Lung (tissue), 12 donors: ENCODE data around the gene NDFIP1. TPM values are rescaled to one million over a fixed set of nuclear protein-coding genes. Genes with fewer than 3 reads are reported as not detected.

Experiments used
- ATAC-seq: fragments of 200-7000 bp; cut with Tn5 transposase; one replicate; pipeline ENCODE4 v1.9.1; 2020; ENCODE audit warnings: moderate number of reproducible peaks; ENCODE audit not compliant: insufficient read depth, low FRiP score
- DNase-seq, 3 donors: peaks; one replicate each; pipeline ENCODE4 v3.0.0-alpha.2; 2013 to 2017
- H3K27ac ChIP-seq, 2 donors: one replicate each; pipeline ENCODE4 v1.5.1; 2013; ENCODE audit warnings: mild to moderate bottlenecking in 2 of 2, moderate library complexity in 2 of 2, control low read depth in 1 of 2, inconsistent platforms in 1 of 2, low read depth in 1 of 2, low read length in 1 of 2
- H3K27me3 ChIP-seq, 3 donors: one replicate each; pipeline ENCODE4 v1.5.1; 2013; ENCODE audit warnings: low read length in 2 of 3; ENCODE audit not compliant: control insufficient read depth in 3 of 3, insufficient read depth in 3 of 3
- H3K36me3 ChIP-seq, 4 donors: one replicate each; pipeline ENCODE4 v1.5.1; 2013; ENCODE audit warnings: low read length in 4 of 4, mild to moderate bottlenecking in 1 of 4, moderate library complexity in 1 of 4; ENCODE audit not compliant: control insufficient read depth in 4 of 4, insufficient read depth in 4 of 4
- H3K4me1 ChIP-seq, 5 donors: one replicate each; pipeline ENCODE4 v1.5.1; 2013; ENCODE audit warnings: low read length in 5 of 5, mild to moderate bottlenecking in 2 of 5, moderate library complexity in 1 of 5; ENCODE audit not compliant: control insufficient read depth in 5 of 5, insufficient read depth in 5 of 5
- H3K4me3 ChIP-seq: one replicate; pipeline ENCODE4 v1.5.1; 2013; ENCODE audit warnings: mild to moderate bottlenecking, control low read depth, moderate library complexity
- H3K9ac ChIP-seq, 2 donors: one replicate each; pipeline ENCODE4 v1.5.1; 2013; ENCODE audit warnings: low read length in 2 of 2, control low read depth in 1 of 2; ENCODE audit not compliant: insufficient read depth in 1 of 2
- H3K9me3 ChIP-seq, 4 donors: one replicate each; pipeline ENCODE4 v1.5.1; 2013; ENCODE audit warnings: low read length in 3 of 4, mild to moderate bottlenecking in 1 of 4, moderate library complexity in 1 of 4; ENCODE audit not compliant: control insufficient read depth in 4 of 4, insufficient read depth in 3 of 4
- CTCF ChIP-seq: IDR thresholded peaks from 2 replicates; pipeline ENCODE4 v1.5.1; 2012; ENCODE audit warnings: mild to moderate bottlenecking; ENCODE audit errors: control extremely low read depth, extremely low read depth
- WGBS, 2 donors: extraction: QIAGEN DNeasy Blood & Tissue Kit; methylation state at CpG; one replicate each; pipeline ENCODE4 v1.1.7; 2013; 5-methylcytosine and 5-hydroxymethylcytosine counted together
- polyA plus RNA-seq, 2 donors: library from polyadenylated mRNA; stranded (reverse); fragments of 200-250 nt; gene quantifications; one replicate each; pipeline ENCODE4 v1.2.1, GENCODE V29; 2013
- total RNA-seq, 2 donors: library from RNA; depleted of rRNA in 1 of 2; stranded (reverse); fragments of >200 nt in 1 of 2; gene quantifications; one replicate each; pipeline ENCODE4 v1.2.1, GENCODE V29; 2014 to 2021
- donor health status: control.
- donor health status: control.
- donor health status: Bipolar disorder and iron deficiency.
- donor health status: healthy.
- donor health status: DM: yes; HTN: yes; CAD: no.

The NDFIP1 gene
- total and polyA plus RNA-seq, 4 donors = 31.5 to 106 (median 68.4) TPM

DNA sequence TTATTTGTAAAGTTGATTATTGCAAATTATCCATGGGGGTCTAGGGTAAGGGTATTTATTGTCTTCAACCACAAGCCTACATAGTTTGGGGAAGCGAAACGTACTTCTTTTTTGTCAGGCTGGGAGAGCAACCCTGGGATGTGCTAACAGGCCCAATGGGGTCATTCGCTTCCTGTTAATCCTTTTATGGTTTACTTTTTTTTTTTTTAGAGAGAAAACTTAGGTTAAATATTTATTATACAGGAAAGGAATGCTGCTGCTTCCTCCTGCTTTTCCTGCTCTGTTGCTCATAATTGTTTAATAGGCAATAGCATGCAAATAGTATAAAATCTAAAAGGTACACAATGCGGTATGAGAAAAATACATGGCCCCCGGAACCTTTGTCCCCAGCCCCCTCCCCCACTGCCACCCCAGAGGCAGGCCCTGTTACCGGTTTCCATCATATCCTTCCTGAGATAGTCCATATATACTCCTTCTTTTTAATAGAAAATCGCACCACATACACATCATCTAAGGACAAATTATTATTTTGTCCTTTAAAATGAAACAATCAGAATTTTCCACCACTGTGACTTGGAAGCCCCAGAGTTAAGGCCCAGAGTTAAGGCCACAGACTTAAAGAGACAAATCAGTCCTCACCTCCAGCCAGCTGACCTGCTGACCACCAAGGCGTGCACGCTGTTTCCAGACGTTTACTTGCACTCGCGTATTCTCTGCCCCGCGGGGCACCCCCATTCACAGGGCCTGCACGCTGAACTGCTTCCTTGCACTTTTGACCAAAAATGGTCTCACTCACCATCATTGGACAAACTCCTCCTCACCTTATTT is 83.9 kb downstream of the NDFIP1 start:
- no peak for TF ChIP-seq CTCF
- Histone ChIP-seq H3K27ac (no peak overlapping the region), H3K4me3 (no peak overlapping the region), H3K27me3 (no peaks in the 10 kb centered on the region), H3K36me3 (no peaks in the 10 kb centered on the region), H3K9me3 (no peaks in the 10 kb centered on the region), H3K9ac (no peak overlapping the region), H3K4me1 (peaks cover 0 to 9% (median 0%) of the 10 kb centered on the region in 5 donors)
- no peak for DNase-seq
- WGBS, 2 donors = 73 to 80% methylated on average over 15 of the region's 15 CpGs
- ATAC-seq = no peak

DNA sequence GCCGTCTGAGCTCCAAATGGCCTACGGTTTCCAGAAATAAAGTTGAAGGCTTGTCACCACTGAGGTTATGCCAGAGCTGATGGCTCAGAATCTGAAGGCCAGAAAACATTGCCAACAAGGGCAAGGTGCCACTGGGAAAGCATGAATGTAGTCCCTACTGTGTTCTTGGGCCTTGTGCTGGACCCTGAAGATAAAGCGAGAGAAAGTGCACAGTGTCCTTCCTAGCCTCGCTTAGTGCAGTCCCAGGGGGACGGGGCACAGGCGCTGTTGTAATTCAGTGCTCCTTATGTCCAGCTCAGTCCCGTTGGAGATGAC is 84.5 kb downstream of the NDFIP1 start:
- Histone ChIP-seq H3K9me3 (no peaks in the 10 kb centered on the region), H3K27ac (no peak overlapping the region), H3K27me3 (no peaks in the 10 kb centered on the region), H3K4me3 (no peak overlapping the region), H3K9ac (no peak overlapping the region), H3K4me1 (peaks cover 0 to 7% (median 0%) of the 10 kb centered on the region in 5 donors), H3K36me3 (no peaks in the 10 kb centered on the region)
- no peak for TF ChIP-seq CTCF
- WGBS, 2 donors = 87 to 95% methylated on average over 7 of the region's 7 CpGs
- DNase-seq = no peak
- ATAC-seq = no peak

GRCh38 chr5:142197098-142197497 is 88.5 kb downstream of the NDFIP1 start:
- no peak for TF ChIP-seq CTCF
- no peak overlapping the region for H3K27ac ChIP-seq
- DNase-seq (peak; percentile 22 to 48 (median 32)), ATAC-seq (no peak)
- H3K4me1 ChIP-seq = peaks cover 0 to 5% (median 0%) of the 10 kb centered on the region in 5 donors
- H3K9ac ChIP-seq = no peak overlapping the region
- no peaks in the 10 kb centered on the region for H3K27me3 ChIP-seq
- no peak overlapping the region for H3K4me3 ChIP-seq
- H3K36me3 ChIP-seq = no peaks in the 10 kb centered on the region
- no peaks in the 10 kb centered on the region for H3K9me3 ChIP-seq
- 77 to 81% methylated on average over 9 of the region's 9 CpGs for WGBS, 2 donors
